ACC112 (cell line): ENCODE results near the gene HAUS6.
A peak's percentile ranks its signal among the peaks of the same experiment; 100 is the strongest.
"Not testable (repeated sequence)": the region's sequence is repeated elsewhere in the genome, so short reads cannot be mapped to it uniquely, and the experiment has no call there.

Experiments
- H2AFZ ChIP-seq: fragments of 200-600 bp; sonication (generic); one replicate; pipeline ENCODE4 v1.6.0; 2017; ENCODE audit warnings: antibody characterized with exemption, low read length; ENCODE audit not compliant: unreplicated experiment
- H3K27ac ChIP-seq: fragments of 200-600 bp; sonication (generic); 2 replicates; pipeline ENCODE4 v1.5.1; 2014; ENCODE audit warnings: low read depth, mild to moderate bottlenecking, antibody characterized with exemption, low read length, moderate library complexity
- H3K27me3 ChIP-seq: fragments of 200-600 bp; sonication (generic); 2 replicates; pipeline ENCODE4 v1.6.1; 2014; ENCODE audit warnings: mild to moderate bottlenecking, antibody characterized with exemption, low read length, moderate library complexity, mixed read lengths; ENCODE audit not compliant: insufficient read depth
- H3K36me3 ChIP-seq: fragments of 200-600 bp; sonication (generic); 2 replicates; pipeline ENCODE4 v1.6.1; 2016; ENCODE audit warnings: mild to moderate bottlenecking, antibody characterized with exemption, low read length, moderate library complexity, mixed read lengths; ENCODE audit not compliant: insufficient read depth
- H3K4me1 ChIP-seq: fragments of 200-600 bp; sonication (generic); one replicate; pipeline ENCODE4 v1.6.1; 2016; ENCODE audit warnings: low read length, mixed read lengths; ENCODE audit not compliant: insufficient read depth, unreplicated experiment, control insufficient read depth
- H3K4me3 ChIP-seq: fragments of 200-600 bp; sonication (generic); 2 replicates; pipeline ENCODE4 v1.5.1; 2014; ENCODE audit warnings: mild to moderate bottlenecking, low read depth, low read length
- H3K79me2 ChIP-seq: fragments of 200-600 bp; sonication (generic); one replicate; pipeline ENCODE4 v1.6.0; 2016; ENCODE audit warnings: low read length; ENCODE audit not compliant: control insufficient read depth, unreplicated experiment, insufficient read depth

Gene HAUS6

GRCh38 chr9:19116107-19116790, 13.5 kb upstream of the HAUS6 start:
- Histone ChIP-seq H2AFZ (no peak overlapping the region), H3K27ac (peak overlapping the region; percentile 74), H3K4me1 (peaks cover 68% of the 10 kb centered on the region), H3K27me3 (no peaks in the 10 kb centered on the region), H3K4me3 (no peak overlapping the region), H3K79me2 (peaks cover 4% of the 10 kb centered on the region), H3K36me3 (peaks cover 53% of the 10 kb centered on the region)

DNA sequence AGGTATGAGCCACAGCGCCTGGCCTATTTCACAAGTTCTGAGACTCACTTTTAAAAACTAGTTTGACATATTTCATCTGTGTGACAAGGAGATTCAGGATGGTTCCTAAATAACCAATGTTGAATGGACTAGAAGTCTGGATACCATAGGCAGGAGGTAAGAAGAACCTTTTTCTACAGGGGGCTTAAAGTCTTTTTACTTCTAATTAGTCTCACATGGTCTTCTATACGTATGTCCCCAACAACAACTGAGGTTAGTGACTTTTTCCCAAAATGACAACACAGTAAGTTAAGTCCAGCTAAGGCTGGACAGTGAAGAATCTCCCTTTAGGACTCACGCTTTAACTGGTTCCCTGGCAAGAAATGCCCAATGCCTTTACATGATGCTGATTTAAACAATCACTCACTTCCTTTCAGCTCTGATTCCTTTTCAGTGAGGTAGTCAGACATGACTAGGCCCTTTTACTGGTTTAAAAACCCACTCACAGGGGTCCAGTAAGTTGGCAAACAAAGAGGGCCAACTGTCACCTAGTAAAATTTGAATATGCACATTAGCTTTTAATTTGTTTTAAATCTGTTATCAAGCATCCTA, 12.1 kb upstream of the HAUS6 start:
- Histone ChIP-seq H2AFZ (no peak overlapping the region), H3K4me1 (peaks cover 55% of the 10 kb centered on the region), H3K27me3 (no peaks in the 10 kb centered on the region), H3K4me3 (no peak overlapping the region), H3K27ac (peak overlapping the region; percentile 54), H3K36me3 (peaks cover 38% of the 10 kb centered on the region), H3K79me2 (peaks cover 4% of the 10 kb centered on the region)

DNA sequence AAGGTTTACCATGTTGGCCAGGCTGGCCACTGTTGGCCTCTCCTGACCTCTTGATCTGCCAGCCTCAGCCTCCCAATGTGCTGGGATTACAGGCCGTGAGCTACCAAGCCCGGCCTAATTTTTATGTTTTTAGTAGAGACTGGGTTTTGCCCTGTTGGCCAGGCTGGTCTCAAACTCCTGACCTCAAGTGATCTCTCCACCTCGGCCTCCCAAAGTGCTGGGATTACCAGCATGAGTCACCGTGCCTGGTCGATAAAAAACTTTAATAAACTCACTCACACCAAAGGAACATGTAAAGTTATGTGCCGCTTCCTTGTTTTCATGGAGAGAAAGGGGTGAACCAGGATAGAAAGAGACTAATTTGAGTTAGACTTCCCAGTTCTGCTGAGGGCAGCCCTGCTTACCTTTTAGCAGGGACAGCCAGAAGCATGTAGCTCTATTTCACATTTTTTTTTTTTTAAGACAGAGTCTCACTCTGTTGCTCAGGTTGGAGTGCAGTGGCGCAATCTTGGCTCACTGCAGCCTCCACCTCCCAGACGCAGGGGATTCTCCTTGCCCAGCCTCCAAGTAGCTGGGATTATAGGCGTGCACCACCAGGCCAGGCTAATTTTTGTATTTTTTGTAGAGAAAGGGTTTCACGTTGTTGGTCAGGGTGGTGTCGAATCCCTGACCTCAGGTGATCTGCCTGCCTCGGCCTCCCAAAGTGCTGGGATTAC, 11.4 kb upstream of the HAUS6 start:
- no peaks in the 10 kb centered on the region for H3K27me3 ChIP-seq
- no peak overlapping the region for H2AFZ ChIP-seq
- peak overlapping the region; percentile 54 for H3K27ac ChIP-seq
- H3K4me3 ChIP-seq: no peak overlapping the region
- peaks cover 32% of the 10 kb centered on the region for H3K36me3 ChIP-seq
- peaks cover 4% of the 10 kb centered on the region for H3K79me2 ChIP-seq
- H3K4me1 ChIP-seq: peaks cover 49% of the 10 kb centered on the region

DNA sequence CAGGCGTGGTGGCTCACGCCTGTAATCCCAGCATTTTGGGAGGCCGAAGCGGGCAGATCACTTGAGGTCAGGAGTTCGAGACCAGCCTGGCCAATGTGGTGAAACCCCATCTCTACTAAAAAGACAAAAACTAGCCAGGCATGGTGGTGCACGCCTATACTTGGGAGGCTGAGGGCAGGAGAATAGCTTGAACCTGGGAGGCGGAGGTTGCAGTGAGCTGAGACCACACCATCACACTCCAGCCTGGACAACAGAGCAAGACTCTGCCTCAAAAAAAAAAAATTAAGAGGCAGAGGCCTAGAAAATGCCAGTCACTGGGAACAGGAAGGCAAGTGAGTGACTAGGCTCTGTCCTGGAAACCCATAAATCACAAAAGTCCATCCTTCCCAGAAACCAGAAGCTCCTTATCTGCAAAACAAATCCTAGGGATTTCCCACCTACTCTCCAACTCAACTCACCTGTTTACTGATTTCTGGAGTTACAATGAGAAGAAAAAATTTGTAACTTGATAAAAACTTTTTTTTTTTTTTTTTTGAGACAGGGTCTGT, 10.4 kb upstream of the HAUS6 start:
- peaks cover 23% of the 10 kb centered on the region for H3K36me3 ChIP-seq
- H3K27me3 ChIP-seq, H3K4me3 ChIP-seq, H2AFZ ChIP-seq, H3K27ac ChIP-seq, H3K79me2 ChIP-seq: not testable (repeated sequence)
- H3K4me1 ChIP-seq: peaks cover 39% of the 10 kb centered on the region

- no peaks in the 10 kb centered on the region for H3K79me2 ChIP-seq
- no peak overlapping the region for H2AFZ ChIP-seq
- no peaks in the 10 kb centered on the region for H3K36me3 ChIP-seq
- H3K27ac ChIP-seq: no peak overlapping the region
- H3K27me3 ChIP-seq: no peaks in the 10 kb centered on the region
- H3K4me3 ChIP-seq: no peak overlapping the region
- H3K4me1 ChIP-seq: no peaks in the 10 kb centered on the region
Observed at GRCh38 chr9:19108038-19108437, 5.3 kb upstream of the HAUS6 start.

DNA sequence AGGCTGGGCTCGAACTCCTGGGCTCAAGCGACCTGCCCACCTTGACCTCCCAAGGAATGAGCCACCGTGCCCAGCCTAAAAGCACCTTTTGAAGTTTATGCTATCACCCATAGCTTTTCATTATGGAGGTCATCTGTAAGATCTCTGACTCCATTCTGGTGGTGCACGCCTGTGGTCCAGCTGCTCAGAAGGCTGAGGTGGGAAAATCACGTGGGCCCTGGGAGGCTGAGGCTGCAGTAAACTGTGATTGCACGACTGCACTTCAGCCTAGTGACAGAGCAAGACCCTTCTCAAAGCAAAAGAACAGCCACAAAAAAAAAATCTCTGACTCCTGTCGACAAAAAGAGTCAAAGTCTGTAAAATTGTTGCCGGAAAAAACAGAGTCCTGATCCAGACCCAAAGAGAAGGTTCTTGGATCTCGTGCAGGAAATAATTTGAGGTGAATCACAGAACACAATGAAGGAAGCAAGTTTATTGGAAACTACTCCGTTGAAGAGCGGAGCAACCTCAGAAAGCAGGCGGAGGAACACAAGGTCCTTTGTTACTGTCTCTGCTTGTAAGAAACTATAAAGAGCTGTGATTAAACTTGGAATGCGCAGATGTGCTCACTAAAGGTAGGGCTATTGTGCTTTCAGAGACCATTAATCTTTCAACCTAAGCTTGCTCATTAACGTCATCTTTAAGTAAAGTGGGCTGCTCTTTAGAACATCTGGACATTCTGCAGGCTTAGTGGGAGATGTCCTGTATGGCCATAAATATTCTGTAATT, 2.0 kb upstream of the HAUS6 start:
- H3K36me3 ChIP-seq: no peaks in the 10 kb centered on the region
- no peak overlapping the region for H3K27ac ChIP-seq
- H3K27me3 ChIP-seq: no peaks in the 10 kb centered on the region
- H3K4me3 ChIP-seq: no peak overlapping the region
- peaks cover 29% of the 10 kb centered on the region for H3K79me2 ChIP-seq
- no peak overlapping the region for H2AFZ ChIP-seq
- peaks cover 11% of the 10 kb centered on the region for H3K4me1 ChIP-seq

DNA sequence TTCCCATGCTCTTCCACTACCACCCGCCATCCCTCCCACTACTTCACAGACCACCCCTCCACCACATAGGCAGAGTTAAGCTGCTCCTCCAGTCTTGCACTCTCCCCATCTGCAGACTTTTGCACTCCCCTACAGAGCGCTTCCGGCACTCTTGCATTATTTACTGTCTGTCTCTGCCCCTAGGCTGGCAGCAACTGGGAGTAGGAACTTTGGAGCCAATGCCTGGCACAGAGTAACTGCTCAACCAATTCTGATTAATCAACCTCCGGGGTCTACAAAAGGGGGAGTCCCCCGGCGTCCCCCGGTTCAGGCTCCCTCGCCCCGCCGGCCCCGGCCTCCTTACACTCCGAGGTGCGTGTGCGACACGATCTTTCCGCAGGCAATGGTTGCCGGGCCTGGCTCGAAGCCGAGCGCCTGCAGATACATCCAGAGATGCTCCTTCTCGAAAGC, 498 bp downstream of the HAUS6 start:
- H2AFZ ChIP-seq: peak overlapping the region; percentile 15
- peaks cover 11% of the 10 kb centered on the region for H3K4me1 ChIP-seq
- no peaks in the 10 kb centered on the region for H3K27me3 ChIP-seq
- no peaks in the 10 kb centered on the region for H3K36me3 ChIP-seq
- H3K27ac ChIP-seq: peak overlapping the region; percentile 49
- peaks cover 47% of the 10 kb centered on the region for H3K79me2 ChIP-seq
- peak overlapping the region; percentile 88 for H3K4me3 ChIP-seq

DNA sequence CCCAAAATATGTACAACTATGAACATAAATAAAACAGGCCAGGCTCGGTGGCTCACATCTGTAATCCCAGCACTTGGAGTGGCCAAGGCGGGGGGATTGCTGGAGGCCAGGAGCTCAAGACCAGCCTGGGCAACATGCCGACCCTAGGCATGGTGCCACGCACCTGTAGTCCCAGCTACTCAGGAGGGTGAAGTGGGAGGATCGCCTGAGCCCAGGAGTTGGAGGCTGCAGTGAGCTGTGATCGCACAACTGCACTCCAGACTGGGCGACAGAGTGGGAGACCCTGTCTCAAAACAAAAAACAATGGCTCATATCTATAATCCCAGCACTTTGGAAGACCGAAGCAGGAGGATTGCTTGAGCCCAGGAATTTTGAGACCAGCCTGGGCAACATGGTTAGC, 1.5 kb downstream of the HAUS6 start:
- Histone ChIP-seq H3K27me3 (no peaks in the 10 kb centered on the region), H3K27ac (no peak overlapping the region), H2AFZ (no peak overlapping the region), H3K4me1 (peaks cover 11% of the 10 kb centered on the region), H3K4me3 (peak overlapping the region; percentile 88), H3K79me2 (peaks cover 51% of the 10 kb centered on the region), H3K36me3 (no peaks in the 10 kb centered on the region)

DNA sequence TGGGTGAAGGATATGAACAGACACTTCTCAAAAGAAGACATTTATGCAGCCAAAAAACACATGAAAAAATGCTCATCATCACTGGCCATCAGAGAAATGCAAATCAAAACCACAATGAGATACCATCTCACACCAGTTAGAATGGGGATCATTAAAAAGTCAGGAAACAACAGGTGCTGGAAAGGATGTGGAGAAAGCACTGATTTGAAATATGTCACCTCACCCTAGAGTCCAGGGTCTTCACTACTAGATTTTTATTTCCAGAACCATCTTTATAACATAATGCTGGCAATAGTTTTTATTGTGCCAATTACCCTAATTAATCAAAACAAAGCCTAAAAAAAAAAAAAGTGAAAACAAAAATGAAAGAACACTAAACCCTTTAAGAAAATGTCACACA, 5.3 kb downstream of the HAUS6 start:
- Histone ChIP-seq H3K79me2 (peaks cover 51% of the 10 kb centered on the region), H3K4me1 (peaks cover 11% of the 10 kb centered on the region), H3K36me3 (peaks cover 14% of the 10 kb centered on the region)
- H2AFZ ChIP-seq, H3K27ac ChIP-seq, H3K27me3 ChIP-seq, H3K4me3 ChIP-seq: not testable (repeated sequence)
